Activated CD8-positive, alpha-beta memory T cell treated with anti-CD3 and anti-CD28 coated beads, Interleukin-2, amount 50 U/mL, for 24 hours (primary cell): ENCODE data around the gene ONECUT1.
"Not testable (repeated sequence)": the region's sequence is repeated elsewhere in the genome, so short reads cannot be mapped to it uniquely, and the experiment has no call there.

Experiments used
- DNase-seq: peaks from one replicate; pipeline ENCODE4 v3.0.0-alpha.2; 2020; ENCODE audit errors: extremely low read depth

The ONECUT1 gene

GRCh38 chr15:52790169-52790708 is at the start of gene ONECUT1:
TSS of gene ONECUT1 (minus strand) at chr15:52790336. CDS start at chr15:52789884, 452 bp downstream.
- no peak for DNase-seq

- DNase-seq = no peak
These were observed 44.2 kb upstream of the ONECUT1 start for GRCh38 chr15:52834379-52834778.

- not testable (repeated sequence) for DNase-seq
These were observed 34.2 kb upstream of the ONECUT1 start for GRCh38 chr15:52824169-52824942.

GRCh38 chr15:52822475-52822874 is 32.3 kb upstream of the ONECUT1 start:
- no peak for DNase-seq

GRCh38 chr15:52819253-52819652 is 29.1 kb upstream of the ONECUT1 start:
- no peak for DNase-seq

GRCh38 chr15:52815899-52816298 is 25.8 kb upstream of the ONECUT1 start:
- DNase-seq = not testable (repeated sequence)

GRCh38 chr15:52808996-52809395 is 18.9 kb upstream of the ONECUT1 start:
- no peak for DNase-seq

GRCh38 chr15:52808441-52808840 is 18.3 kb upstream of the ONECUT1 start:
- DNase-seq = no peak

GRCh38 chr15:52806284-52806655 is 16.1 kb upstream of the ONECUT1 start:
- DNase-seq = no peak

- DNase-seq = no peak
These were observed 15.5 kb upstream of the ONECUT1 start for GRCh38 chr15:52805351-52806283.

- DNase-seq = no peak
These were observed 14.5 kb upstream of the ONECUT1 start for GRCh38 chr15:52804526-52805081.

GRCh38 chr15:52803467-52804306 is 13.6 kb upstream of the ONECUT1 start:
- DNase-seq = no peak

- no peak for DNase-seq
These were observed 13.0 kb upstream of the ONECUT1 start for GRCh38 chr15:52803108-52803466.

GRCh38 chr15:52802110-52802509 is 12.0 kb upstream of the ONECUT1 start:
- no peak for DNase-seq

GRCh38 chr15:52801748-52802085 is 11.6 kb upstream of the ONECUT1 start:
- DNase-seq = no peak

GRCh38 chr15:52800828-52801747 is 11.0 kb upstream of the ONECUT1 start:
- no peak for DNase-seq

GRCh38 chr15:52799145-52799811 is 9.1 kb upstream of the ONECUT1 start:
- no peak for DNase-seq

- DNase-seq = no peak
These were observed 8.5 kb upstream of the ONECUT1 start for GRCh38 chr15:52798529-52799101.
